ENCODE data around the gene FFAR2. TPM values are rescaled to one million over a fixed set of nuclear protein-coding genes. Genes with fewer than 3 reads are reported as not detected.

FFAR2 gene
- total RNA-seq, 1 experiment from 2014 or later: not detected

DNA sequence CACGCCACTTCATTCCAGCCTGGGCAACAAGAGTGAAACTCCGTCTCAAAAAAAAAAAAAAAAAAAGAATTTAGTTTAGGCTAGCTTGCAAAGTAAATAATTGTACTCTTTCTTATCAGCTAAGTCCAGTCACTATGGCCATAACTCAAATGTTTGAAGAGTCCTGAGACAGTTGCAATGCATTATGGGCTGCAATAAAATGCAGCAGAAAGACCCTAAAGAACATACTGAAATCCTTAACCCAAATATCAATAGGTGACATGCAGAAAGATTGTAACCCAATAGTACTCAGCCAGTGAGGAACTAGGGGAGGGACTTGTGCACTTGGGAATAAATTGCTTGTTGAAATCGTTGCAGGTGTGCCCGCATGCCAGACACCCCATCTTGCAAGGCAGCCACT is 20.9 kb upstream of the FFAR2 start:
- Histone ChIP-seq H3K79me2 (ENCODE audit: insufficient read depth, low read length) (no peaks in the 10 kb centered on the region), H3K36me3 (ENCODE audit: control insufficient read depth in 1 of 2, insufficient read depth in 2 of 2, low read length in 2 of 2) (no peaks in the 10 kb centered on the region), H3K4me2 (ENCODE audit: low read length) (no peak overlapping the region), H3K27ac (ENCODE audit: low read depth, low read length) (no peak overlapping the region), H3K27me3 (ENCODE audit: insufficient read depth, low read length) (peaks cover 4% of the 10 kb centered on the region; the same call in 1 of the 2 replicates), H3K4me3 (replicated peaks in 1 of 2; ENCODE audit: low read depth in 1 of 2, low read length in 2 of 2) (no peak overlapping the region), H3K9me2 (ENCODE audit: insufficient read depth) (no peaks in the 10 kb centered on the region), H2AFZ (ENCODE audit: low read depth, low read length, poor library complexity, severe bottlenecking) (no peak overlapping the region), H3K9ac (ENCODE audit: low read length) (no peak overlapping the region), H3K9me3 (ENCODE audit: control insufficient read depth in 1 of 2, insufficient read depth in 1 of 2, low read depth in 1 of 2, low read length in 2 of 2) (no peaks in the 10 kb centered on the region), H3K4me1 (ENCODE audit: control insufficient read depth in 1 of 2, insufficient read depth in 2 of 2, low read length in 2 of 2) (no peaks in the 10 kb centered on the region), H4K20me1 (ENCODE audit: insufficient read depth) (no peaks in the 10 kb centered on the region)
- intact Hi-C loops (cut with micrococcal nuclease): no loop called here
- DNase-seq (ENCODE audit: low read depth, low spot score) (no peak), ATAC-seq (no peak)
- TF ChIP-seq, protein P1, sequence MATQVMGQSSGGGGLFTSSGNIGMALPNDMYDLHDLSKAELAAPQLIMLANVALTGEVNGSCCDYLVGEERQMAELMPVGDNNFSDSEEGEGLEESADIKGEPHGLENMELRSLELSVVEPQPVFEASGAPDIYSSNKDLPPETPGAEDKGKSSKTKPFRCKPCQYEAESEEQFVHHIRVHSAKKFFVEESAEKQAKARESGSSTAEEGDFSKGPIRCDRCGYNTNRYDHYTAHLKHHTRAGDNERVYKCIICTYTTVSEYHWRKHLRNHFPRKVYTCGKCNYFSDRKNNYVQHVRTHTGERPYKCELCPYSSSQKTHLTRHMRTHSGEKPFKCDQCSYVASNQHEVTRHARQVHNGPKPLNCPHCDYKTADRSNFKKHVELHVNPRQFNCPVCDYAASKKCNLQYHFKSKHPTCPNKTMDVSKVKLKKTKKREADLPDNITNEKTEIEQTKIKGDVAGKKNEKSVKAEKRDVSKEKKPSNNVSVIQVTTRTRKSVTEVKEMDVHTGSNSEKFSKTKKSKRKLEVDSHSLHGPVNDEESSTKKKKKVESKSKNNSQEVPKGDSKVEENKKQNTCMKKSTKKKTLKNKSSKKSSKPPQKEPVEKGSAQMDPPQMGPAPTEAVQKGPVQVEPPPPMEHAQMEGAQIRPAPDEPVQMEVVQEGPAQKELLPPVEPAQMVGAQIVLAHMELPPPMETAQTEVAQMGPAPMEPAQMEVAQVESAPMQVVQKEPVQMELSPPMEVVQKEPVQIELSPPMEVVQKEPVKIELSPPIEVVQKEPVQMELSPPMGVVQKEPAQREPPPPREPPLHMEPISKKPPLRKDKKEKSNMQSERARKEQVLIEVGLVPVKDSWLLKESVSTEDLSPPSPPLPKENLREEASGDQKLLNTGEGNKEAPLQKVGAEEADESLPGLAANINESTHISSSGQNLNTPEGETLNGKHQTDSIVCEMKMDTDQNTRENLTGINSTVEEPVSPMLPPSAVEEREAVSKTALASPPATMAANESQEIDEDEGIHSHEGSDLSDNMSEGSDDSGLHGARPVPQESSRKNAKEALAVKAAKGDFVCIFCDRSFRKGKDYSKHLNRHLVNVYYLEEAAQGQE (IDR thresholded peaks at IDR 0.05; ENCODE audit: low read depth): no peak
- TF ChIP-seq POLR2AphosphoS5 (IDR thresholded peaks at IDR 0.05; ENCODE audit: low read depth, low read length): no peak
- BruUV-seq (replicated peaks): no TSS peak
- ChIA-PET POLR2A (no interaction called here), RAD21 (ENCODE audit: low non-redundant PET in 1 of 2, low total read pairs in 2 of 2, uncharacterized antibody in 2 of 2, unreplicated experiment in 2 of 2) (no interaction called here), CTCF (no interaction called here)

- no peak for DNase-seq (ENCODE audit: low read depth, low spot score)
- Histone ChIP-seq H3K4me1 (ENCODE audit: control insufficient read depth in 1 of 2, insufficient read depth in 2 of 2, low read length in 2 of 2) (no peaks in the 10 kb centered on the region), H3K9me3 (ENCODE audit: control insufficient read depth in 1 of 2, insufficient read depth in 1 of 2, low read depth in 1 of 2, low read length in 2 of 2) (no peaks in the 10 kb centered on the region), H3K27ac (ENCODE audit: low read depth, low read length) (no peak overlapping the region), H3K36me3 (ENCODE audit: control insufficient read depth in 1 of 2, insufficient read depth in 2 of 2, low read length in 2 of 2) (no peaks in the 10 kb centered on the region), H4K20me1 (ENCODE audit: insufficient read depth) (no peaks in the 10 kb centered on the region), H3K9me2 (ENCODE audit: insufficient read depth) (no peaks in the 10 kb centered on the region), H2AFZ (ENCODE audit: low read depth, low read length, poor library complexity, severe bottlenecking) (no peak overlapping the region), H3K79me2 (ENCODE audit: insufficient read depth, low read length) (no peaks in the 10 kb centered on the region), H3K4me3 (replicated peaks in 1 of 2; ENCODE audit: low read depth in 1 of 2, low read length in 2 of 2) (no peak overlapping the region), H3K27me3 (ENCODE audit: insufficient read depth, low read length) (peaks cover 4% of the 10 kb centered on the region; the same call in 1 of the 2 replicates), H3K4me2 (ENCODE audit: low read length) (no peak overlapping the region), H3K9ac (ENCODE audit: low read length) (no peak overlapping the region)
- TF ChIP-seq ZNF274 (IDR thresholded peaks at IDR 0.05; ENCODE audit: low read depth, low read length): no peak
- TF ChIP-seq SRF (IDR thresholded peaks at IDR 0.05; ENCODE audit: low read depth): no peak
- TF ChIP-seq POLR2AphosphoS5 (IDR thresholded peaks at IDR 0.05; ENCODE audit: low read depth, low read length): no peak
- TF ChIP-seq, protein P1 (IDR thresholded peaks at IDR 0.05; ENCODE audit: low read depth): no peak
- TF ChIP-seq CBX3 (IDR thresholded peaks at IDR 0.05; ENCODE audit: low read depth): no peak
- POLR2A ChIA-PET: no interaction called here
- no TSS peak for BruUV-seq (replicated peaks)
- no peak for ATAC-seq
- RAD21 ChIA-PET (ENCODE audit: low non-redundant PET in 1 of 2, low total read pairs in 2 of 2, uncharacterized antibody in 2 of 2, unreplicated experiment in 2 of 2): no interaction called here
- CTCF ChIA-PET: no interaction called here
- intact Hi-C loops (cut with micrococcal nuclease): no loop called here
Observed at GRCh38 chr19:35429698-35430408, 18.2 kb upstream of the FFAR2 start.
